MM.1S (cell line): ENCODE data around the gene TGFBR3L.

Source experiments
- DNase-seq: peaks from one replicate; pipeline ENCODE4 v3.0.0-alpha.2; 2015
- H2AFZ ChIP-seq: fragments of 300-600 bp; sonication (generic); 2 replicates; pipeline ENCODE4 v1.6.0; 2016; ENCODE audit warnings: antibody characterized with exemption, low read length
- H3F3A ChIP-seq: fragments of 300-600 bp; sonication (generic); 2 replicates; pipeline ENCODE4 v1.6.1; 2016; ENCODE audit warnings: mild to moderate bottlenecking, antibody characterized with exemption, low read length, moderate library complexity, mixed read lengths; ENCODE audit not compliant: insufficient read depth
- H3K27ac ChIP-seq: fragments of 300-600 bp; sonication (generic); 2 replicates; pipeline ENCODE4 v1.5.1; 2016; ENCODE audit warnings: mild to moderate bottlenecking, low read length
- H3K27me3 ChIP-seq: fragments of 300-600 bp; sonication (generic); replicated peaks from 2 replicates; pipeline ENCODE4 v1.6.0; 2016; ENCODE audit warnings: low read length; ENCODE audit not compliant: insufficient read depth
- H3K36me3 ChIP-seq: fragments of 300-600 bp; sonication (generic); replicated peaks from 2 replicates; pipeline ENCODE4 v1.6.1; 2016; ENCODE audit warnings: mild to moderate bottlenecking, low read length, mixed read lengths; ENCODE audit not compliant: insufficient read depth
- H3K4me1 ChIP-seq: fragments of 300-600 bp; sonication (generic); 2 replicates; pipeline ENCODE4 v1.6.1; 2016; ENCODE audit warnings: low read length, mixed read lengths
- H3K4me2 ChIP-seq: fragments of 300-600 bp; sonication (generic); 2 replicates; pipeline ENCODE4 v1.6.0; 2016; ENCODE audit warnings: low read depth, low read length
- H3K4me3 ChIP-seq: fragments of 300-600 bp; sonication (generic); 2 replicates; pipeline ENCODE4 v1.5.1; 2016; ENCODE audit warnings: low read length, mixed read lengths
- H3K79me2 ChIP-seq: fragments of 300-600 bp; sonication (generic); 2 replicates; pipeline ENCODE4 v1.6.1; 2016; ENCODE audit warnings: mixed run types, low read length, mixed read lengths
- H3K9ac ChIP-seq: fragments of 300-600 bp; sonication (generic); 2 replicates; pipeline ENCODE4 v1.6.1; 2016; ENCODE audit warnings: low read length, mixed read lengths
- H3K9me2 ChIP-seq: fragments of 300-600 bp; sonication (generic); replicated peaks from 2 replicates; pipeline ENCODE4 v1.6.1; 2016; ENCODE audit warnings: mild to moderate bottlenecking, low read length, mixed read lengths; ENCODE audit not compliant: insufficient read depth
- H3K9me3 ChIP-seq: fragments of 300-600 bp; sonication (generic); replicated peaks from 2 replicates; pipeline ENCODE4 v1.6.1; 2016; ENCODE audit warnings: mild to moderate bottlenecking, low read length, mixed read lengths; ENCODE audit not compliant: insufficient read depth
- H4K20me1 ChIP-seq: fragments of 300-600 bp; sonication (generic); 2 replicates; pipeline ENCODE4 v1.6.1; 2016; ENCODE audit warnings: mild to moderate bottlenecking, low read length, moderate library complexity, mixed read lengths; ENCODE audit not compliant: insufficient read depth
- EZH2 ChIP-seq: fragments of 300-600 bp; sonication (generic); optimal IDR thresholded peaks from 2 replicates; pipeline ENCODE3; 2017; ENCODE audit warnings: low read depth, mild to moderate bottlenecking, antibody characterized with exemption, low read length, mixed read lengths
- EZH2phosphoT487 ChIP-seq: fragments of 300-600 bp; sonication (generic); IDR thresholded peaks from 2 replicates; pipeline ENCODE4 v1.6.1; 2018; ENCODE audit warnings: antibody characterized with exemption, low read length
- TF ChIP-seq, protein P1 (sequence below): fragments of 300-600 bp; sonication (generic); IDR thresholded peaks from 2 replicates; pipeline ENCODE4 v1.5.1; 2016; ENCODE audit warnings: antibody characterized with exemption, low read length, mixed read lengths

TGFBR3L gene

DNA sequence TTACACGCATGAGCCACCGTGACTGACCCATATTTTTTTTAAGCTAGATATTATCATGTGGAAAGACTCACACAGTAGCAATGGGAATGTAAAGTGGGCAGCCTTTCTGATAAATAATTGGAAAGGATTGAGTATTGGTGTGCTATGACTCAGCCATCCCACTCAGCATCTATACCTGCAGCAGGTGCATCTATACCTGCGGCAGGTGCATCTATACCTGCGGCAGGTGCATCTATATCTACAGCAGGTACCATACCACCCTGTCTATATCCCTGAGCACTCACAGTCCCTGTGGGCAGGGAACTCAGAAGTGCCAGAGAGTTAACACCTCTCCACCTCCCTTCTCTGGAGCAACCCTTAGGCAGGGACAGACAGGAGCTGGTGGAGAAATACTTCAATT, 31.5 kb upstream of the TGFBR3L start:
- no peaks in the 10 kb centered on the region for H3K4me1 ChIP-seq
- no peaks in the 10 kb centered on the region for H3K79me2 ChIP-seq
- no peaks in the 10 kb centered on the region for H3K9me3 ChIP-seq
- H3K9ac ChIP-seq = no peak overlapping the region
- peaks cover 28% of the 10 kb centered on the region for H3K27me3 ChIP-seq
- H3K4me3 ChIP-seq = no peak overlapping the region
- H3F3A ChIP-seq = no peaks in the 10 kb centered on the region
- TF ChIP-seq EZH2phosphoT487 = no peak
- TF ChIP-seq EZH2 = no peak
- TF ChIP-seq, protein P1, sequence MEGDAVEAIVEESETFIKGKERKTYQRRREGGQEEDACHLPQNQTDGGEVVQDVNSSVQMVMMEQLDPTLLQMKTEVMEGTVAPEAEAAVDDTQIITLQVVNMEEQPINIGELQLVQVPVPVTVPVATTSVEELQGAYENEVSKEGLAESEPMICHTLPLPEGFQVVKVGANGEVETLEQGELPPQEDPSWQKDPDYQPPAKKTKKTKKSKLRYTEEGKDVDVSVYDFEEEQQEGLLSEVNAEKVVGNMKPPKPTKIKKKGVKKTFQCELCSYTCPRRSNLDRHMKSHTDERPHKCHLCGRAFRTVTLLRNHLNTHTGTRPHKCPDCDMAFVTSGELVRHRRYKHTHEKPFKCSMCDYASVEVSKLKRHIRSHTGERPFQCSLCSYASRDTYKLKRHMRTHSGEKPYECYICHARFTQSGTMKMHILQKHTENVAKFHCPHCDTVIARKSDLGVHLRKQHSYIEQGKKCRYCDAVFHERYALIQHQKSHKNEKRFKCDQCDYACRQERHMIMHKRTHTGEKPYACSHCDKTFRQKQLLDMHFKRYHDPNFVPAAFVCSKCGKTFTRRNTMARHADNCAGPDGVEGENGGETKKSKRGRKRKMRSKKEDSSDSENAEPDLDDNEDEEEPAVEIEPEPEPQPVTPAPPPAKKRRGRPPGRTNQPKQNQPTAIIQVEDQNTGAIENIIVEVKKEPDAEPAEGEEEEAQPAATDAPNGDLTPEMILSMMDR = no peak
- H2AFZ ChIP-seq = no peak overlapping the region
- no peaks in the 10 kb centered on the region for H3K36me3 ChIP-seq
- H3K4me2 ChIP-seq = no peak overlapping the region
- H3K9me2 ChIP-seq = no peaks in the 10 kb centered on the region
- H3K27ac ChIP-seq = no peak overlapping the region
- no peaks in the 10 kb centered on the region for H4K20me1 ChIP-seq
- no peak for DNase-seq

DNA sequence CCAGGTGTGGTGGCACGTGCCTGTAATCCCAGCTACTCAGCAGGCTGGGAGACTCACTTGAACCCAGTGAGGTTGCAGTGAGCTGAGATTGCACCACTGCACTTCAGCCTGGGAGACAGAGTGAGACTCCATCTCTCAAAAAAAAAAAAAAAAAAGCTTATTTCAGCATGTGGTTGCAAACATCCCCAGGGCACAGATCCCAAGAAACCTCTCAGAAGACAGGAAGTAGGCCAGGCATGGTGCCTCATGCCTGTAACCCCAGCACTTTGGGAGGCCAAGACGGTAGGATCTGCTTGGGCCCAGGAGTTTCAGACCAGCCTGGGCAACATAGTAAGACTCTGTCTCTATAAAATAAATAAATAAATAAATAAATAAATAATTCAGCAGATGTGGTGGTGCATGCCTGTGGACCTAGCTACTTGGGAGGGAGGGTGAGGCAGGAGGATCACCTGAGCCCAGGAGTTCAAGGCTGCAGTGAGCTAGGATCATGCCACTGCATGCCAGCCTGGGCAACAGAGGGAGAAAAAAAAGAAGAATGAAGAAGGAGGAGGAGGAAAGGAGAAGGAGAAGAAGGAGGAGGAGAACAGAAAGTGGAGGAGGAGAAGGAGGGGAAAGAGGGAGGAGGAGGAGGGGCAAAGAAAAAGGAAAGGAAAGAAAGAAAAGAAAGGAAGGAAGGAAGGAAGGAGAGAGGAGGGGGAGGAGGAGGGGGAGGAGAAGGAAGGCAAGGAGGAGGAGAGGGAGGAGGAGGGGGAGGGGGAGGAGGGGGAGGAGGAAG, 30.6 kb upstream of the TGFBR3L start:
- no peak overlapping the region for H3K27ac ChIP-seq

DNA sequence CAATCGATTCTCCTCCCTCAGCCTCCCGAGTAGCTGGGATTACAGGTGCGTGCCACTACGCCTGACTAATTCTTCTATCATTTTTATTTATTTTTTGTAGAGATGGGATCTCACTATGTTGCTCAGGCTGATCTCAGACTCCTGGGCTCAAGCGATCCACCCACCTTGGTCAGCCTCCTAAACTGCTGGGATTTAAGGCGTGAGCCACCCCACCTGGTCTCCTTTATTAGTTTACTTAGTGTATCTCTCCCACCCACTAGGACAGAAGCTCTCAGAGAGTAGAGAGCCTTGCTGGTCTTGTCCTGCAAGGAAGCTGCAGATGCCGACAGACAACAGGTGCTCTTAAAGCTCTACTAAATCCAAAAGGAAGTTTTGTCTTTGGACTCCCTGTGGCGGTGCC, 28.8 kb upstream of the TGFBR3L start:
- H3K27ac ChIP-seq = no peak overlapping the region
- DNase-seq = no peak
- no peaks in the 10 kb centered on the region for H3K9me3 ChIP-seq
- no peaks in the 10 kb centered on the region for H3F3A ChIP-seq
- no peak overlapping the region for H3K9ac ChIP-seq
- H3K27me3 ChIP-seq = peaks cover 53% of the 10 kb centered on the region
- no peak overlapping the region for H2AFZ ChIP-seq
- no peak overlapping the region for H3K4me2 ChIP-seq
- H3K4me1 ChIP-seq = no peaks in the 10 kb centered on the region
- no peaks in the 10 kb centered on the region for H3K36me3 ChIP-seq
- TF ChIP-seq EZH2phosphoT487 (no peak), EZH2 (no peak)
- TF ChIP-seq, protein P1 = no peak
- no peaks in the 10 kb centered on the region for H3K9me2 ChIP-seq
- H3K4me3 ChIP-seq = no peak overlapping the region
- H4K20me1 ChIP-seq = no peaks in the 10 kb centered on the region
- no peaks in the 10 kb centered on the region for H3K79me2 ChIP-seq

More for the DNA sequence above, 30.6 kb upstream of the TGFBR3L start:
- no peaks in the 10 kb centered on the region for H3K4me1 ChIP-seq
- no peaks in the 10 kb centered on the region for H3F3A ChIP-seq
- H3K27me3 ChIP-seq = peaks cover 37% of the 10 kb centered on the region
- no peak overlapping the region for H2AFZ ChIP-seq
- H3K9ac ChIP-seq = no peak overlapping the region
- no peaks in the 10 kb centered on the region for H3K9me3 ChIP-seq
- DNase-seq = no peak
- no peaks in the 10 kb centered on the region for H3K36me3 ChIP-seq
- no peaks in the 10 kb centered on the region for H3K79me2 ChIP-seq
- TF ChIP-seq EZH2 = no peak
- TF ChIP-seq EZH2phosphoT487 = no peak
- TF ChIP-seq, protein P1 = no peak
- no peak overlapping the region for H3K4me2 ChIP-seq
- no peak overlapping the region for H3K4me3 ChIP-seq
- no peaks in the 10 kb centered on the region for H4K20me1 ChIP-seq
- H3K9me2 ChIP-seq = no peaks in the 10 kb centered on the region
